SK-MEL-5 (cell line): ENCODE measurements around the gene TMEM190. TPM values are rescaled to one million over a fixed set of nuclear protein-coding genes. Genes with fewer than 3 reads are reported as not detected.
"Not testable (repeated sequence)": the region's sequence is repeated elsewhere in the genome, so short reads cannot be mapped to it uniquely, and the experiment has no call there.

Source experiments
- DNase-seq: peaks from one replicate; pipeline ENCODE4 v3.0.0-alpha.2; 2016; ENCODE audit warnings: low read depth, low spot score
- in situ Hi-C: cut with HindIII; loops from 2 replicates; pipeline ENCODE4 v1.10.0; 2016; ENCODE audit warnings: low sequenced_read_pairs, high pct_unique_total_duplicates, low pct_unique_long_range_greater_than_20kb
- polyA plus RNA-seq, 2 experiments: library from polyadenylated mRNA; depleted of rRNA; stranded (reverse); fragments of >200 nt; gene quantifications; 2 replicates each; pipeline ENCODE4 v1.2.3, GENCODE V29; 2015
- total RNA-seq: library from RNA; depleted of rRNA; stranded (reverse); fragments of >200 nt; shearing (Covaris generic); gene quantifications from 2 replicates; pipeline ENCODE4 v1.2.3, GENCODE V29; 2014; rRNA removed

TMEM190 gene
- not detected in 2 replicates for total RNA-seq
- polyA plus RNA-seq (2015; cell fraction: cytosol; rRNA removed) = not detected in 2 replicates
- polyA plus RNA-seq (2015; cell fraction: nucleus; rRNA removed) = not detected in 2 replicates

GRCh38 chr19:55376241-55376933, at the start of gene TMEM190:
TMEM190 (plus strand) TSS chr19:55376826; CDS start chr19:55376854, 28 bp downstream.
- no peak for DNase-seq

GRCh38 chr19:55328774-55329318, 47.8 kb upstream of the TMEM190 start:
- in situ Hi-C loops = not testable (repeated sequence)

More at GRCh38 chr19:55376241-55376933, at the start of gene TMEM190:
- in situ Hi-C loops = no loop called here

GRCh38 chr19:55329791-55330190, 46.8 kb upstream of the TMEM190 start:
- in situ Hi-C loops, DNase-seq: not testable (repeated sequence)

More at GRCh38 chr19:55328774-55329318, 47.8 kb upstream of the TMEM190 start:
- peak; percentile 75 for DNase-seq

GRCh38 chr19:55333870-55334269, 42.8 kb upstream of the TMEM190 start:
- in situ Hi-C loops = no loop called here
- DNase-seq = no peak

GRCh38 chr19:55336101-55336500, 40.5 kb upstream of the TMEM190 start:
- DNase-seq = no peak
- in situ Hi-C loops = no loop called here

GRCh38 chr19:55339105-55339888, 37.3 kb upstream of the TMEM190 start, which contains the start of gene KMT5C:
KMT5C (plus strand) TSS chr19:55339876; CDS start chr19:55341937, 2,061 bp downstream.
- in situ Hi-C loops = no loop called here
- DNase-seq = peak; percentile 100

- no peak for DNase-seq
These were observed 36.5 kb upstream of the TMEM190 start for GRCh38 chr19:55339889-55340783.

GRCh38 chr19:55340784-55341147, 35.9 kb upstream of the TMEM190 start:
- no peak for DNase-seq

More at GRCh38 chr19:55339889-55340783, 36.5 kb upstream of the TMEM190 start:
- in situ Hi-C loops = no loop called here

GRCh38 chr19:55341171-55341588, 35.4 kb upstream of the TMEM190 start:
- in situ Hi-C loops = no loop called here
- peak; percentile 56 for DNase-seq

More at GRCh38 chr19:55340784-55341147, 35.9 kb upstream of the TMEM190 start:
- in situ Hi-C loops = no loop called here

- in situ Hi-C loops = no loop called here
- DNase-seq = no peak
These were observed 34.8 kb upstream of the TMEM190 start for GRCh38 chr19:55341595-55342531.

- in situ Hi-C loops = no loop called here
- DNase-seq = no peak
These were observed 32.2 kb upstream of the TMEM190 start for GRCh38 chr19:55344444-55344843.

GRCh38 chr19:55345101-55345817, 31.4 kb upstream of the TMEM190 start:
- in situ Hi-C loops = no loop called here
- no peak for DNase-seq

GRCh38 chr19:55345818-55346724, 30.6 kb upstream of the TMEM190 start:
- in situ Hi-C loops = no loop called here
- no peak for DNase-seq

- in situ Hi-C loops = no loop called here
- no peak for DNase-seq
These were observed 29.7 kb upstream of the TMEM190 start for GRCh38 chr19:55346725-55347441.
